HTERT RPE-1 (cell line): ENCODE results near the gene ATP8A1.
"Not testable (repeated sequence)": the region's sequence is repeated elsewhere in the genome, so short reads cannot be mapped to it uniquely, and the experiment has no call there.

Source experiments
- in situ Hi-C: fragments of 300-500 bp; cut with MboI; formaldehyde crosslinking; loops from 4 replicates; pipeline ENCODE4 v1.14.3; 2020; ENCODE audit warnings: low sequenced_read_pairs

The ATP8A1 gene

DNA sequence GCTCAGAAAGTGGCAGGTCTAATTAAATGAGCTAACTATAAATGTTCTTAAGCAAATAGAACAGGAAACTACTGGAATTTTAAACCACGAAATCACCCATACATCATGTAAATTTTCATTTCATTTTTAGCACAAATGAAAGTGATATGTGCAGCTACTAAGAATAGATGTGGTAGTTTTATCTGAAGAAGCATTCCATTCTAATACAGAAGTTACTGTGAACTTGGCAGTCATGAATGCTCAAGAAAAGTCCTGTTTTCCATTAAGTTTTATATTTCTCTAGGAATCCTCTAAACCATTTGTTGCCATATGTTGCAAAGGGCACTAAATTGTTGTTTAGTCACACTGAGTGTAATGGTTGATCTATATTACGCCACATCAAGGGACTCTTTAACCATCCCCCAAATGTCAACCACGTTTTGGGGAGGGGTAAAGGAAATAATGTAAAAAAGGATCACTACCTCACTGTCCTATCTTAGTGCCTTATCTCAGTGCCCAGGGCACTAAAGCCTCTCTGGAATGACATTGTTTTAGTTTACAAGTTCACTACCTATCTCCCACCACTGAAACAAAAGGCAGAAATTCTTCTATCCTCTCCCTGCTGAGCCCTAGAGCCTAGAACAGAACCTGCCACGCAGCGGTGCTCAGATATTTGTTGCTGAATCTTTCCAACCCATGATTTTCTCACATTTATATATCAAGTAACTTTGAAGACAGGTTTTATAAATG is 141.6 kb downstream of the ATP8A1 start:
- in situ Hi-C loops, result no loop called here

GRCh38 chr4:42513748-42514492 is 143.0 kb downstream of the ATP8A1 start:
- in situ Hi-C loops, result no loop called here

DNA sequence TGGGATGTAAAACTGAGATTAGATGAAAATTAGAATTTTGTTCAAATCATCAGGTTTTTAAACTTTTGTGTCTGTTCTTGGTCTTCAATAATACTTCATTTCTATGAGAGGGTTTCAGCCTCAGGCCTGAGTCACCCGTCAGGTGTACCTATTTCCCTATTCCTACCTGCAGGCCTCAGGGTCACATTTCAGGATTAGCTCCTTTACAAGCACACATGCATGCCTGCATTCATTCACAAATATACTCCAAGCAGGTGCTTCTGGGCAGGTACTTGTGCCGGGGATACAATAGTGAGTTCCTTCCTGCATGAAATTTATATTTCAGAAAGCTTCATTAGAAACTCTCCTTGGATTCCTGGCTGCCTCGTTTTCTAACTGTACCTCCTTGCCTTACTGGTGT is 144.7 kb downstream of the ATP8A1 start:
- in situ Hi-C loops, result no loop called here

DNA sequence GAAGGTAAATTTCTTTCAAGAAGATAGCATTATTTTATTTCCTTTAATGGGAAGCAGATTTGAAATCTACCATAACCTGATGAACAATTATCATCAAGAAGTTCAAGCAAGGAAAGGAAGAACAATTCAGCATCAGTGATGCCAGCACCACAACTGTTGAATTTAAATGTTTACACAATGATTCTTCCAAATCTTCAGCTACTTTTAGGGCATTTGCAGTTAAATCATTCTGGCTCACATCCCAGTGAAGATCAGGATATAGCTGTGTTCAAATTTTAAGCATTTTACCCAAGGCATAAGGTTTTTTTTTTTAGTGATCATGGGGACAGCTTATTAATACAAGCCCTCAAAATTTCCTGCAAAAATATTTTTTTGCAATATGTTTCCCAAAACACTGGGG is 146.7 kb downstream of the ATP8A1 start:
- in situ Hi-C loops, result no loop called here

GRCh38 chr4:42501624-42502401 is 155.1 kb downstream of the ATP8A1 start:
- in situ Hi-C loops, result no loop called here

DNA sequence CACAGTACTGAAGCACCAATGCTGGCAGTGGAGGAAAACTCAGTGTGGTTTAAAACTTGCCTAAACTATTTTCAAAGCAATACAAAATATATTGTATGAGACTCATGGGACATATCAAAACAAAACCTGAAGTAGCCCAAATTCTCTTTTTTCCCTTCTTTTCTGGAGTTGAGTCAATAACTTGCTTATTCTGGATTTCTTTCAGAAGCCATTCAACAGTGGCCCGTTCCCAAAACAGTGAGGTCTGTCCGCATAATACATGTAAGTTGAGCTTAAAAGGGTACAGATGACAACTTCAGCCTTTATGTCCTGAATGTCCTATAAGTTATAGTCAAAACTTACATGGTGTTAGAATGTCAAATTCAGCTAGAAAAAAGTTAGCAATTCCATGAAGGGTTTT is 158.9 kb downstream of the ATP8A1 start:
- in situ Hi-C loops, result no loop called here

DNA sequence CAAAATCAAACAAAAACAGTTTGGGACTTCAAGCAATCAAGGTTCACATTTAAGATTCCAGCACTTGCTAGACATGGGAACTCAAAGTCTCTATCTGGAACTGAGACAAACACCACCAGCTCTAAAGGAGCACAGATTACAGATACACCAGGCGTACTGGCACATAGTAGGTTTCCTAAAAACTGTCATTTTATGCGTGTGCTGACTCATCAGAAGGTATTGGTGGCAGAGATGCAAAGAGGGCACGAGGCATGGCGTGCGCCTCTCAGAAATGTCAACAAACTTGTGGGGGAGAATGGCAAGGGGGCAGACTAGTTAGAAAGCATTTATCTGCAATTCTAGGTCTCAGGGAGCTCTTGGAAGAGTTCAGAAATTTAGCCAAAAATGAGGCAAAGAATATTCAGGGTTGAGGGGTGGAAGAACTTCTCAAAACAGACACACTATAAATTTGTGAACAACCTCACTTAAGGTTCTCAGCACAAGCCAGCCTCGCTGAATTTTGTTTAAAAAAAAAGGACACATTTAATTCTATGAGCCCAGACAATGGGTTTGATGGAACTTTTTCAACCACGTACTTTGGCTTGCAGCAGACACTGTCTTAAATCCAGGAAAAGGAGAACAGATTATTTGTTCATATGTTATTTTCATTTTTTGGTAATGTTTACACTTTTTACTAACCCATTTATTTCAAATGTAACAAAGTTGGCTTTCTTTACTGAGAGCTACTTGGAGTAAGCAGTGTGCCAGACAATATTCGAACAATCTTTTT is 159.6 kb downstream of the ATP8A1 start:
- in situ Hi-C loops, result no loop called here

GRCh38 chr4:42492962-42493361 is 163.9 kb downstream of the ATP8A1 start:
- in situ Hi-C loops, result no loop called here

GRCh38 chr4:42490015-42490414 is 166.9 kb downstream of the ATP8A1 start:
- in situ Hi-C loops, result no loop called here

DNA sequence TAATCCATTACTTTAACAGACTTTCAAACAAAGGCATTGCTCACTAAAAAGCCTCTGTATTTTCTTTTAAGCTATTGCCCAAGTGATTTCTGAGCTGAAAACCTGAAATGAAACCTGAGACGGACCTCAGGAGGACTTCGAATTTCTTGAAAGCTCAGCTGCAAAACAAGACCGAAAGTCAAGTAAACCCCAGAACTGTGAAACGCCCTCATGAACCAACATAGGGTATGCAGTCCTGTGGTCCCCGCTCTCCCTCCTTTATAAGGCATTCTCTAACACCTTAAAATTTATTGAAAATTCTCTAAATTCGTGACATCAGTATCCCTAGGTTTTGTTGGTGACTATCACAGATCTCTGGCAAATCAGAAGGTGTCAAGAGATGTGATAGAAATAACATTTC is 167.8 kb downstream of the ATP8A1 start:
- in situ Hi-C loops, result no loop called here

GRCh38 chr4:42488554-42488953 is 168.4 kb downstream of the ATP8A1 start:
- in situ Hi-C loops, result no loop called here

DNA sequence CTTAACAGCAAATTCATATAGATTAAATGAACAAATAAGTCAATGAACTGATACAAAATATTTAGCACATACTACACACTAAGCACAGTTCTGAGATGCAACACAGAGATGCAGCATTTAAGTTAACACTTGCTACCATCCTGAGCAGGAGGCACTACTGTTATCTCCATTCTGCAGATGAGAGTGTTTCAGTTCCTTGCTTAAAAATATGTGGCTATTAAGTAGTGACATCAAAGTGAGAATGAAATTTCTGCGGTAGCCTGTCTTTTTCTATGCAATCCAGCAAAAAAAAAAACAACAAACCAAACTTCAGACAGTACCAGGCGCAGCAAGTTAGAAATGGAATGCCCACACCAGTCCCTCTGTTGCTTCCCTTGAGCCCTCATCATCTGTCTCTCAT is 168.8 kb downstream of the ATP8A1 start:
- in situ Hi-C loops, result no loop called here

DNA sequence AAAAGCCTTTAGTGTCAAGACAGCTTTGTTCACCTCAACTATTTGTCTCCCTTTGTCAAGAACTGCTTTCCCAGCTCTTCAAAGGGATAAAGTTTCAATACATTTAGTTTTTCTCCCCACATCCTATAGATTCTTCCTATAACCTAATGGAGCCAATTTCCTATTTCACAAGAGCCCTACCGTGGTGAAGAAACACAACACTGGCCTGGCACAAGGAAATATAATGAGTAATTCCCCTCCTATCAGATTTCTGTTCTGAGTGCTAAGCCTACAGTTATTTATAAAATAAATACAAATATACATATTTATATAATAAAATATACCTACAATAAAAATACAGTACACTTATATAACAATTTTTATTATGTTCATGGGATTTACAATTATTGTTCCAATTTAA is 169.7 kb downstream of the ATP8A1 start:
- in situ Hi-C loops, result no loop called here

- in situ Hi-C loops, result not testable (repeated sequence)
Observed at GRCh38 chr4:42486156-42486555, 170.7 kb downstream of the ATP8A1 start.

GRCh38 chr4:42484630-42485029 is 172.3 kb downstream of the ATP8A1 start:
- in situ Hi-C loops, result no loop called here

DNA sequence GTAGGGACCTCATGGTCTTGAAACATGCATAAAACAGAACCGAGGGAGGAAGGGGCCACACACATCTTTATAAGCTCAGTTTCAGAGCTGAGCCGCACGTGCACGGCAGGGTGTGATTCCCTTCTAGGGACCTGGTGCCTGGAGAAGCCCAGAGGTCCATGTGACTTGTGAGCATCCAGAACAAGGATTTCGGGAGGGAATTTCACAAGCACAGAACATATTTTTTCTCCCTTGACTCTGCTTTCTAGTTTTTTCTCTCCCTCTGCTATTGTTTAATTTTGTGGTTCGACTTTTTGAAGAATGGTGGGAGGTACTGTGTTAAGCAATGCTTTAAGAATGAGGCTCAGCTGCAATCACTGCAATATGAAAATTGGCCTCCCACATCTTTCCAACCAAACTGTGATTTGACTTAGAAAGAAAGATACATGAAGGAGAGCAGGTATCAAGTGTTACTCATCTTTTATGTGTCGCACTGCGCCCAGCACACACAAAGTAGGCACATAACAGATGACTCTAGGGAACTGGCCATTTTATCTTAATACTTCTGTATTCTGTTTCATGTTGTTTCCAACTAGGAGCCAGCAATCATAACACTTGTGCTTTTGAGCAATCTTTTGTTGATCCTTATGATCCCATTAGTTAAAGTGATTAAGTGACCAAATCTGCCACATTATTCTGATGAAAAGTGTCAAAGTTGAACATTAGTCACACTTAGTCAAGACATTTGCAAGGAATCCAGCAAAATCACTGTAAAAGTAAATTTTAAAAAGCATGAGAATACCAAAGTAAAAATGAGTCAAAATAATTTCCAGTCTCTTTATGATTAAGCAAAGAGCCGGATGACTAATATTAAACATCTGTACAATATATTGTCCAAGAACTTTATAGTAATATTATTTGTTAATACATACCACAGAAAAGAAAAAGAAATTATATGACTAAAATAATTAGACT is 173.2 kb downstream of the ATP8A1 start:
- in situ Hi-C loops, result no loop called here

DNA sequence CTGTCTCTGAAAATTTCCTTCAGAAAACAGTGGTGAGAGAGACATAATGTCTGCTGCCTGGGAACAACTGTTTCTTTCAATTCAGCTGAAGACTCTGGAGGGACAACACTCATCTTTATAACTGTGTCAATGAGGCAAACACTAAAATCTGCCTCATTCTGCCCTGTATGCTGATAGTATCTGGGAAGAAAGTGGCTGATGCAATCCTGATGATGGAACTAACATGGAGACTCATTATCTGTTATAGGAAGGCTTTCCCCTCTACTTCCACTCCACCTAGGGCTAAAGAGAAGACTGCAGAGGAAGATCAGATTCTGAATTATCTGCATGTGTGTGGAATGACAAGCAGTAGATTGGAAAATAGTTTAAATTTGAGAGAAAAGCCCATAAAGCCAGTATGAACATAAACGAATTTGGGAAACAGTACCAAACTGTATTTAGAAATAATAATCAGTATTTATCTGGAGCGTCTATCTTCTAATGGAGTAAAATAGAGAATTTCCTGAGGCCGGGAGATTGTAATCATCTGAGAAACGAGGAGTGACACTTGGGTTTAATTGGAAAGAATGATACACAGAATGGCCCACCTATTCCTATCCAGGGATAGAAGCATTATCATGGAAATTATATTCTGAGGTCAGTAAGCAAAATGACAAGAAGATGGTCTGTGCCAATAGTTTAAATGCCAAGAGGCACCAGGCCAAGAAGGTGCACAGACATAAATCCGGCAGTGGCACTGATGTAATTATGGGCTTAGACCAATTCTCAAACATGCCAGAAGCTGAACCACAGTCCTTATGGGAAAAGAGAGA is 174.2 kb downstream of the ATP8A1 start:
- in situ Hi-C loops, result no loop called here

GRCh38 chr4:42480717-42481116 is 176.2 kb downstream of the ATP8A1 start:
- in situ Hi-C loops, result no loop called here

DNA sequence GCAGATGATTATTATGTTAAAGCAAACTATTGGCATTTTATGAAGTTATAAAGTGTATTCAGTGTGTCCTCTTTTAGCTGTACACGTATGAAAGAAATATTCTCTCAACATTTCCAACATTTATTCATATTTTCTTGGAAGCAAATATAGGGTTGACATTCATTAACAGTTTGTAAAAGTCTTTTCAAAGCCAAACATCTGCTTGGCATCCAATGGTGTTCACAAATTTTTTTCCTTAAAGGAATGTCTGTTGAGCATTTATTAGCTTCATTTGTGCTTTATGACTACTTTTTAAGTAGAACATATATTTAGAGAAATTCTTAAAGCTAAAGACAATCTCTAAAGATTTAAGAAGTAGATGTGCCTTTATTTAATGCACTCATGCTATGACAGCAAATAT is 176.6 kb downstream of the ATP8A1 start:
- in situ Hi-C loops, result no loop called here
